Left renal pelvis (tissue), 4 donors: ENCODE data around the gene FGF1. TPM values are rescaled to one million over a fixed set of nuclear protein-coding genes. Genes with fewer than 3 reads are reported as not detected.

ENCODE experiments used
- DNase-seq, 4 donors: peaks; one replicate each; pipeline ENCODE4 v3.0.0-alpha.2; 2013; ENCODE audit warnings: low read depth in 4 of 4, low spot score in 3 of 4
- polyA plus RNA-seq, 4 donors: library from polyadenylated mRNA; unstranded; fragments of 120-200 nt; gene quantifications; one replicate each; pipeline ENCODE4 v1.2.1, GENCODE V29; 2013; ENCODE audit not compliant: insufficient read length in 4 of 4

Gene FGF1
- polyA plus RNA-seq, 4 donors, result 2.2 to 26.2 (median 18.8) TPM

DNA sequence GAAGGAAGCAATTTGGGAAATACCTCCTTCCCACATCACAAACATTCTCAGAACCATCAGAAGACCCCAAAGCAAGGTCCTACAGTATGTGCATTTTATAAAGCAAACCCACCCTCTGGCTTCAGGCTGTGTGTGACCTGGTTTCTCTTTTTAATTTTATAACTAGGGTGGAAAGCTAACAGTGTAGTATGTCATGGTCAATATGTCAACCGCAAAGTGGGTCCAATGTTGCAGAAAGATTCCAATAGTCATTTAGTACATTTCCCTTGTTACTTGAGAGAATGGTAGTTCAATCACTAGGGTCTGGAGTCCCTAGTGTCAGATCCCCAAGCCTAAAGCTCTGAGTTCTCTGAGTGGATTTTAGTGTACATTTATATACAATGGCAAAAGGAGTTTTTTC is 96.2 kb downstream of the FGF1 start:
- DNase-seq, result no peak

DNA sequence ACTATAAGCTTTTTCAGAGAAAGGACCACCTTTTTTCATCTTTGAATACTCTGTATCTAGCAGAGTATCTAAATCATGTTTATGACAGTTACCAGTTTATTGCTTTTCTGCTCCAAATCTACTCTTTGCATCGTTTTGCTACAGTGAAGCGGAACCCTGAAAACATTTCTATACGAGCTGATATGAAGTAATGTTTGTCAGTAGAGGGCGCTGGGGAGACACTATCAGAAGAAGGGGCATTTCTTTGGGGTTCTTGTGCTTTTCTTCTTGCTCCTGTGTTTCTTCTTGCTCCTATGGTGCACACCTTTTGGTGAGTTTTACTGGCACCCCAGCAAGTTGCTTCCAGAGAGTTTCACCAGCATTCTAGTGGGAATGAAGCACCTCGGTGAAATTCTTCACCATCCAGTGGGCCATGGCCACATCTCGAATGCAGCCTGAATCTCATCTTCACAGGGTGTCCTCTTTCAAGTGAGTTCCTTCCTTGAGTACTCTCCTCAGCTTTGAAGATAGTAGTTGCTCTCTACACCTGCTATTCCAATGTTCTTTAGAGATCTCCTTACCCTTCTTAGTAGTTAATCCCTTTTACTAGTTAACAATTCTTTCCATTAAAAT is 98.4 kb downstream of the FGF1 start:
- DNase-seq, result no peak

DNA sequence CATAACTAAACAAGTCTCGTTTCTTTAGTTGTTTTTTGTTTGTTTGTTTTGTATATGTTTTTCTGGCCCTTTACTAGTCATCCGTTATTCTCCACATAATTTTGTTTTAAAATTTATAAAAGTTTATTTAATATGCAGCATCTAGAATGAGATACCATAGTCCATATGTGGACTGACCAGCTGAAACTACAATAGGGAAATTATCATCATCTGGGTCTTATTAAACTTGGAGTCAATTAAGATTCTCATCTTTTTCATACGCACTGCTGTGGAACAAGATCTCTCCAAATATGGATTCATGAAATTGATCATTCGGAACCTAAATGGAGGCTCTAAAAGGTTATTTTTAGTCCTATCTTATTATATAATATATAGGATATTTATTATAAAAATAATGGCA is 99.3 kb downstream of the FGF1 start:
- no peak for DNase-seq

DNA sequence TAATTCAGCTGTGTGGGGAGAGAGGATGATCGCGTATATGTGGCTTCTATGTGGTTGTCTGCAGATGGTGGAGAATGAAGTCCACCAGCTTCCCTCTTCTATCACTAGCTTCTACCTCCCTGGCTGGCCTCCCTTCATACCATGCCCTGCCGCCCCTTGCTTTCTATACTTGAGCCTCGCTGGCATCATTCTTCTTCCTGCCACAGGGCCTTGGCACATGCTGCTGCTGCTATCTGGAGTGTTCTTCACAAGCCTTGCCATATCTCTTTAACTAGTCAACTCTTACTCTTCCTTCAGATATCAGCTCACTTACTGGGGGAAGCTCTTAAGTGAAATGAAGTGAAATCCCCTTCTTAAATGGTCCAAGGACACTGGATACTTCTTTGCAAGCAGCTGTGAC is 100.4 kb downstream of the FGF1 start:
- DNase-seq, result no peak

DNA sequence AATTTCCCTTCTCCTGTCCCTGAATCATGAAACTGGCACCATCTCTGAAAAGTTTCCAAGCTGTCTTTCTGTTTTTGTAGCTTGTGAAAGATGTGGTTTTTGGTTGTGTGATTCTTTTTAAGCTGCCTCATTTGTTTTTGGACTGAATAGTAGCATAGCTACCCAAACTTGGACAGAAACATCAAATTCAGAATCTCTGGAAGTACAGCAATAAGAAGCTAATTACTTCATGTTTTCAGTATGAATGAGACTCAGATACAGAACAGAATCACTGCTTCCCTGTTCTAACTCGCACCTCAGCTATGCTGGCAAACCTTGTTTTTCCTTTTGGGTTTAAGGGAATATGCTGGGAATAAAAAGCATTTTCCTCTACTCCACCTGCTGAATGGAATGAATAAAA is 101.0 kb downstream of the FGF1 start:
- DNase-seq, result no peak

DNA sequence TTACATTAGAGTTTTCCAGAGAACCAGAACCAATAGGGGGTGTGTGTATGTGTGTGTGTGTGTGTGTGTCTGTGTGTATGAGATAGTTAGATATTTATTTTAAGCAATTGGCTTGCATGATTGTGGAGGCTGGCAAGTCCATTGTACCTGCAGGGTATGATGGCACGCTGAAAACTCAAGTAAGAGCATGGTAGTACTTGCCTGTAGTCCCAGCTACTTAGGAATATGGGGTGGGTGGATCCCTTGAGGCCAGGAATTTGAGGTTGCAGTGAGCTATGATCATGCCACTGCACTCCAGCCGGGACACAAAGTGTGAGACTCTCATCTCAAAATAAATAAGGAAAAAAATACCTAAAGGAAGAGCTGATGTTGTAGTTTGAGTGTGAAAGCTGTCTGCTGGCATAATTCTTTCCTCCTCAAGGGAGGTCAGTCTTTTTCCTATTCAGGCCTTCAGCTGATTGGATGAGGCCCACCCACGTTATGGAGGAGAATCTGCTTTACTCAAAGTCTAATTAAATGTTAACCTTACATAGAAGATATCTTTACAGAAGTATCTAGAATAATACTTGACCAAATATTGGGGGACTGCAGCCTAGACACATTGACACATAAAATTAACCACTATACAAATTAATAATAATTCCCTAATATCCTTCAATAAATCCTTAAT is 107.6 kb downstream of the FGF1 start:
- DNase-seq, result no peak

DNA sequence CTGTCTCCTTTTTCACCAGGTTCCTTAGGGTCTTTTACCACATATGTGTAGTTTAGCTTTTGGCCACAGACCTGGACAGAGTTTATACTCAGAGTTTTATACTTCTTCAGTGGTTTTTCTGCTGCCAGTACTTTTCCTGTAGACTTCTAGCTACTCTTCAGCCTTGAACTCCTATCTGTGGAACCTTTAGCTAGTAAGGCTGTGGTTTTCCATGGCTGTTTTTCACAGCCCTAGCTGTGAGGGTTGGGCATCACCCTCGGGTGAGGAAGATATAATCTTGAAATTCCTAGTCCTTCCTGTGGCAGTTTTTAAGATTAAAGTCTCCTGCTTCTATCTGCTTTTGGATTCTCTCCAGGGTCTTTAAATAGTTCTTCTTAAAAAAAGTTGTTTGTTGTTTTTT is 109.1 kb downstream of the FGF1 start:
- no peak for DNase-seq

DNA sequence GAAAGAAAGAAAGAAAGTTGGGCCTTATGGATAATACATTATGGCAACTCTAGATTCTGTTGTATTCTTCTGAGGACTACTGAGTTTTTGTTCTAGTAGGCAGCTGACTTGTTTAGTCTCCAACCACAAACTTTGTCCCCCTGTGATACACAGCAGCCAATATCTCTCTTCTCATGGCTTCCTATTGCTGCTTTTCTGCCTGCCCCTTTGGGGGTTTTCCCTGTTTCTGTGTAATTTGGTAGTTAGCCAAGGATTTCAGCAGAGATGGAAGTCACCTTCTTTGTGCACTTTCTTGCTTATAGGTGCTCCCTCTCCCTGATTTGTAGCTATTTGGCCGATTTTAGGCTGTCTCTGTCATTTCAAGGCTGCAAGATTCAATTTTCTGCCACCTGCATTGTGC is 109.6 kb downstream of the FGF1 start:
- DNase-seq, result no peak

DNA sequence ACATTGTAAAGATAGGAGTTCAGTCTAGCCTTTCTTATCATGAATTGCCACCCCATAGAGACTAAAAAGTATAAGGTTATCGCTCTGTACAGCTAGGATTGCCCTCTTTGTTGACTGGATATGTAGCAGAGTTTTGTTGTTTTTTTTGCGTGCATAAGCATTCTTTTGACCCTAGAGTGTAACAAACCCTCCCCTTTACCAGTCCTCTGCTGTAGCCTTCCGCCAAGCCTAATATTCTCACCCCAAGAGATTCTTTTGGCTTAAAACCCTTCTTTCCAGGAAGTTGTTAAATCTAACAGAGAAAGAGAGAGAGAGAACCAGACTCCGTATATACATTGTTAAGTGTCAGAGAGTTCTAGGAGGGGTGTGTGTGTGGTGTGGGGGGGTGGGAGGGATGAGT is 113.9 kb downstream of the FGF1 start:
- no peak for DNase-seq

DNA sequence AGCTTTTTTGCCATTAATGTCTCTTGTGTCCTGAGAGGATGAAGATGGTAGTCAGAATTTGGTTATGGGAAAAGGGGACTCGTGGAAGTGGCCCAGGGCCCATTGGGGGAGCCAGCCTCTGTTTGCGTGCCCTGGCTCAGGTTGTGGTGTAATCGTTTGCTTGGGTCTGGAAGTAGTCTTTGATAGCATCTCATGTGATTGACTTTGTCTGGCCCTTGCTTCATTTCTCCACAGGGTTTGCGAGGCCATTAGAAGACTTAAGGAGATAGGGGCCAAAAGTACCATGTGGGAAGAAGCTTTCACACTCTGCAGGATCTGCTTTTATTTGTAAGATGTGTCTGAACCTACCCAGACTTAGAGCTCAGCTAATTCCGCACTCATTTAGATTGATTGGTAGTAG is 114.5 kb downstream of the FGF1 start:
- DNase-seq, result no peak

DNA sequence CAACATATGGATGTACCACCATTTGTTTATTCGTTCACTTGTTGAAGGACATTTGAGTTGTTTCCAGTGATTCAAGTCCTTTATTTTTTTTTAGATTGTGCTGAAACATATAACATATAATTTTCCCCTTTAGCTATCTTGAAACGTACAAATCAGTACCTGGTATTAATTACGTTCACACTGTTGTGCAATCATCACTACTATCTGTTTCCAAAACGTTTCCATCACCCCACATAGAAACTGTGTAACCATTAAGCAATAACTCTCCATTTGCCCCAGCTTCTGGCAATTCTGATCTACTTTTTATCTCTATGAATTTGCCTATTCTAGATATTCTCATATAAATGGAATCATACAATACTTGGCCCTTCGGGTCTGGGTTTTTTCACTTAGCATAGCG is 116.0 kb downstream of the FGF1 start:
- no peak for DNase-seq

DNA sequence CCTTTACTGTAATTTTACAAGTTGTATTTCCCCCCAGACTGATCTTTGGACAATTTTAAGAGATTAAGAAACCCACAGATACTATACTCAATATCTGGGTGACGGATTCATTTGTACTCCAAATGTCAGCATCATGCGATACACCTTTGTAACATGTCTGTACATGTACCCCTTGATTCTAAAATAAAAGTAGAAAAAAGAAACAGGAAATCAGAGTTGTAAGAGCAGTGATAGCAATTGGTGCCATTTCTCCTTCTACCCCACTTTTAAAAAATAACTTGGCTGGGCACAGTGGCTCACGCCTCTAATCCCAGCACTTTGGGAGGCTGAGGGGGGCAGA is 116.9 kb downstream of the FGF1 start:
- DNase-seq, result no peak

DNA sequence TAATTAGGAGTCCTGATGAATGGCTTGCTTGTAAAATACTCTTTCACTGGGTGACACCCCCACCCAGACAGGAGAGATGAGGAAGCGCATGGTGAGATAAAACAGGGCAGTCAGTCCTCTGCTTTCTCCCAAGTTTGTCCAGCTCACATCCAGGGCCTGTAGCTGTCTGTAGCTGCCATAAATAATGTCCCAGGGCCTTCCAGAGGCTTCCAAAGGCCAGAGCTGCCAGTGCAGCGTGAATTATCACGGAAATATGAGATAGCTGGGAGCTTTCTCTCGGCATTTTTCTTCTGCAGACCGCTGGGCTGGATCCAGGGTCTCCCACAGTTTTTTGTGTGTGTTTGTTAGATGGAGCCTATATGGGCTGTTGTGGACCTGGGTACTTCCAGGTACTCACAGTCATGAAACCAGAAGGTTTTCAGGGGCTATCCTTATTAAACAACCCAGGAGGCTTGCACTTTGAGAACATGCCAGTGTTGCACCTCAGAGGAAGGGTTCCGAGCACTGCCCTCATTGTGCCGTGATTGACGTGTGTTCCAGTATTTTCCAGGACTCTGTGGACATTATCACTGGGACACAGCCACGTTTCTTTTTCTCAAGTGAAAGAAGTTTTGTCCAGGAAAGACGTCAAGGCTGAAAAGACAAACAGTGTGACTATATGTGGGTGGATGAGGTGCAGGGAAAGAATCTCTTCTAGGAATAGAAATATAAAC is 117.5 kb downstream of the FGF1 start:
- peak in 1 of 4 donors; percentile 62 for DNase-seq

DNA sequence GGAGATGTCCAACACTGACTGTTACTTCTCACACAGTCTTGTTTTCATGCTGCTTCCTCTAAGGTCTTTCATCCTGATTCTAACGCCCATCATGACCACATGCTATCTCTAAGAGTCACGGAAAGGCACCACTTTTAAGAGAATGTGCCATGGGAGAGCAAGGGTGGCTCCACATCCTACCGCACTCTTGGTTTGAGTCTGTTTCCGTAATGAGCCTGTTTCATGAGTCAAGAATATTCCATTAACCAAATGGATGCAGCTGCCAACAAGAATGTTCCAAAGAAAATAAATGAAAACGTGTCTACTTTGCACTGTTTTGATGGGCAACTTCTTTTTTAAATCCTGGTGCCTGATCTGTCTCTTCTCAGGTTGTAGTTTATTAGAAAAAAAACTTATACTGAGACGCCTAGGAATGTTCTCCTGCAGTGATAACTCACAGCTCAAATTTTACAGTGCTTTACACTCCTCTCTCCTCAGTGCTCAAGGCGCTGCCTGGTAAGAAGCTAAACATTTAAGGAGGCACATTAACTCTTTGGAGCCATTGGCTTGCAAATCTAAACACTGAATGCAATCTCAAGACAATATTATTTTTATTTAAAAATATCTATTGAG is 124.3 kb downstream of the FGF1 start:
- no peak for DNase-seq

DNA sequence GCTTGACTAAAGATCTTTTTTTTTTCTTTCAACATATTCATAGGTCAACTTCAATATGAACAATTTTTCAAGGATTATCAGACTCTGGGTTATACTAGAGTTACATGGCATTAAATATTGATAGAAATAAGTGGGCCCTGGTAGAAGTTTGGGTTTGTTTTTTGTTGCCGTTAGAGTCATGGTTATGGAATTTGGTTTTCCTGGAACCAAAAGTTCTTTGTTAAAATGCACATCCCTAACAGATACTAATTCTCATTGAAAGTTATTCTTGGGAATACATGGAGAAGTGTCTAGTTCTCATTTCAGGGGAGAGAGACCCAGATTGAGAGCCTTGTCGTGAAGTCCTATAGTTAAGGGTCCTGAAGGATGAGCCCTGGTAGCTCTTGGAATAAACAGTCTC is 124.9 kb downstream of the FGF1 start:
- DNase-seq, result no peak

DNA sequence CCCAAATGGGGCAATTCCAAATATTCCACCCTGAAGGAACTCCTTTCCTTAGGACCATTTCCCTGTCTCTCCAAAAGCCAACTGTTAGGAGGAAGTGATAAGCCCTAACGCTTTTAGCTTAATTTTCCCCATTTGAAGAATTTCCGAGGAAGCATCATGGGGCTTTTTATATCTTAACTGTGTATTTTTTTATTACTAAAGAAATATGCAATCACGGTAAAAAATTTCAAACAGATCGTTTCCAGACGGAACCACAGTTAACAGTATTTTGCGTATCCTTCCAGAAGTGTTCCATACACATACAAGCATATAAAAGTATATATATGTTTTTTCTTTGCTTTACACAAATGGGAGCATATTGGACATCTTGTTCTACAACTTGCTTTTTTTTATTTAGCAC is 133.8 kb downstream of the FGF1 start:
- no peak for DNase-seq

DNA sequence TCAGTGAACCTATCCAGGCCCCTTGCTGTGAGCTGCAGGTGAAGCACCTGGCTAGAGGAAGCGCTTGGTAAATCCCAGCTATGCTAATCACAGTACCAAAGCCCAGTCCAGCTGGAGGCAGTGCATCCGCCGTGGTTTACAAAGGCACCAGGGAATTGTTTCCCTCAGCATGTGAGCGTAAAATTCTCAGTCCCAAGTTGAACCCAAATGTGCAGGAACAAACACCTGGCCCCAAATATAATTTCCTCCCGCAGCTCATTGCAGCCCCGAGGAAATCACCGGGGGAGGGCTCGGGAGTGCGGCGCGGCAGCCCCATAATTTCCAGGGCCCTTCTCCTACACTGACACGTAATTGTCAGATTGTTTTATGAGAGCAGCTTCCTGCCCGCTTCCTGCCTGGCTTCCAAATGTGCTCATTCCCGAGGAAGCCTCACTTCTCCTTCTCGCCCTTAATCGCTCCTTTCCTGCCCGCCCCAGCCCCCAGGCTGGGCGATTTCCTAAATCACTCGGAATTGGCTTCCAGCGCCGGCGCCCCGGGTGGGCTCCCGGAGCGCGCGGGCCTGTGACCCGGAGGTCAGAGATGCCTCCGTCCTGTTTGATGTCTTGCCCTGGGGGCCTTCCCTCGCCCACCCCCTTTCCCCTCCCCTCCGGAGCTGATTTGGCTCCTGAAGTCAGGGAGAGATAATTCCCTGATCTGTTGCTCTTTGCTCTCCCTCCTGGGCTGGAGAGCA is 134.4 kb downstream of the FGF1 start:
- no peak for DNase-seq

DNA sequence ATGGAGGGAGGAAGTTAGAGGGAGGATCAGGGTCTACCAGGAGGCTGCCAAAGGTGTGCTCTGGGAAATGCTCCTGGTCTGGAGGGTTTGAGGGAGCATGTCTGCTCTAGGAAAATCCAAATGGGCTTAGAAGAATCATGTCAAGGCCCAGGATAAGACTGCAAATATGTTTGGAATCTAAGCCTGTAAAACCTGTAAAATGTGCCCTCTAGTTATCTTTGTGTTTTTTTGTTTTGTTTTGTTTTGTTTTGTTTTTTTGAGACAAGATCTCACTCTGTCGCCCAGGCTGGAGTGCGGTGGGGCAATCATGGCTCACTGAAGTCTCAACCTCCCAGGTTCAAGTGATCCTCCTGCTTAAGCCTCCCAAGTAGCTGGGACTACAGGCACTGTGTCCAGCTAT is 135.4 kb downstream of the FGF1 start:
- DNase-seq, result no peak

DNA sequence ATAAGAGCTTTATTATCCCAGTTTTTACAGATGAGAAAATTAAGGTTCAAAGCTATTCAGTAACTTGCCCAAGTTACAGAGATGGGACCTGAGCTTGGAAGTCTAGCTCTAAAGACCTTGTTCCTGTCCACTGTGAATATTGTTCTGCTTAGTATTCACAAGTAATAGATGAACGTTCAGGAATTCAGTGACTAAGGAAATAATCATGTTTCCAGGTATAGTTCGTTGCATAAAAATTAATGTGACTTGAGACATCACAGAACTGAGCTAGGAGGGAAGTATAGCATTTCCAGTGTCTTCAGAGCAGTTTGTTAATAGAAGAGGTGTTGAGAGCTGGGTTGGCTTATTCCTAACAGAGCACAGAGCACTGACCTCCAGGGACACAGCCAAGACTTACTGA is 136.1 kb downstream of the FGF1 start:
- no peak for DNase-seq

DNA sequence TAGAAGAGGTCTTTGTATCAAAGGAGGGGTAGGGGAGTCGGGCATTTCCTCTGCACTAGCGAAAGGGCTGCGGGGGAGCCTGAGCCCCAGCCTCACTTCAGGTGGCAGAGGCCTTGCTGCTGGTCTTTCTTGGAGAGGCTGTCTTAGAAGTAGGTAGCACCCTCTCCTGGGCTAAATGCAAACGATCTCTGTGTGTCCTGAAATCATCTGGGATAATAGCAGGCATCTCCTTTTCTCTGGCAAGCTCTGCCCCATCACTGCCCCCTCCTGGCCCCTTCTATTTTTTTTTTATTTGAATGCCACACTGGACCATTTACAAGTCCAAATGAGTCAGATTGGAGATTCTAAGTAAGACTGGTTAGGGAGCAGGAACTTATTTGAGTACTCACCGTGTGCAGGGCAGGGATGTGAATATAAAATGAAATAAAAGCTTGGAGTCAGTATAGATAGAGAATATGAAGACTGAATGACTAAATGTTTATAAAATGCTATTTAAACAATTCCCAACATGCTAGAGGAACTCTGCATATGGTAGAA is 137.1 kb downstream of the FGF1 start:
- peak in 3 of 4 donors; percentile 65 to 83 (median 76) for DNase-seq
